NCI-H82 treated with DMSO at 0.1 percent for 48 hours (cell line): ENCODE data around the gene PCYT2.

ENCODE experiments used
- DNase-seq: peaks from one replicate; lab custom pipeline; 2025; ENCODE audit not compliant: unreplicated experiment; lab: John Stamatoyannopoulos, UW

The PCYT2 gene

GRCh38 chr17:81902023-81902652 lies 9.1 kb downstream of the PCYT2 start, which contains the start of gene NPB:
TSS of gene NPB (plus strand) at chr17:81902238. CDS start at chr17:81902278, 40 bp downstream.
- no peak for DNase-seq

GRCh38 chr17:81901167-81902022 lies 9.8 kb downstream of the PCYT2 start:
- DNase-seq, result no peak

- no peak for DNase-seq
These were observed 10.9 kb downstream of the PCYT2 start for GRCh38 chr17:81900181-81900820.

- DNase-seq, result no peak
These were observed 11.6 kb downstream of the PCYT2 start for GRCh38 chr17:81899514-81900166.

- no peak for DNase-seq
These were observed 12.3 kb downstream of the PCYT2 start for GRCh38 chr17:81898885-81899284.

GRCh38 chr17:81898029-81898866 lies 13.0 kb downstream of the PCYT2 start:
- DNase-seq, result no peak

GRCh38 chr17:81895400-81895799 lies 15.8 kb downstream of the PCYT2 start:
- DNase-seq, result no peak

- DNase-seq, result no peak
These were observed 20.0 kb downstream of the PCYT2 start for GRCh38 chr17:81891303-81891552.

GRCh38 chr17:81890447-81891302 lies 20.5 kb downstream of the PCYT2 start:
- DNase-seq, result no peak

- no peak for DNase-seq
These were observed 21.6 kb downstream of the PCYT2 start for GRCh38 chr17:81889602-81890001.

GRCh38 chr17:81888988-81889595 lies 22.1 kb downstream of the PCYT2 start:
- no peak for DNase-seq

- DNase-seq, result no peak
These were observed 22.9 kb downstream of the PCYT2 start for GRCh38 chr17:81888105-81888987.

GRCh38 chr17:81885869-81886548 lies 25.2 kb downstream of the PCYT2 start:
- DNase-seq, result no peak

- no peak for DNase-seq
These were observed 25.7 kb downstream of the PCYT2 start for GRCh38 chr17:81885454-81885853.

GRCh38 chr17:81884968-81885367 lies 26.2 kb downstream of the PCYT2 start:
- DNase-seq, result no peak

- DNase-seq, result no peak
These were observed 26.7 kb downstream of the PCYT2 start for GRCh38 chr17:81884520-81884919.

- DNase-seq, result no peak
These were observed 32.1 kb downstream of the PCYT2 start for GRCh38 chr17:81879121-81879520.

- DNase-seq, result no peak
These were observed 32.9 kb downstream of the PCYT2 start for GRCh38 chr17:81878294-81878693.
